ENCODE measurements around the gene PRICKLE3. TPM values are rescaled to one million over a fixed set of nuclear protein-coding genes. Genes with fewer than 3 reads are reported as not detected.

Gene PRICKLE3
- total and polyA plus RNA-seq, 8 donors, result 3.7 to 65.1 (median 7.1) TPM

DNA sequence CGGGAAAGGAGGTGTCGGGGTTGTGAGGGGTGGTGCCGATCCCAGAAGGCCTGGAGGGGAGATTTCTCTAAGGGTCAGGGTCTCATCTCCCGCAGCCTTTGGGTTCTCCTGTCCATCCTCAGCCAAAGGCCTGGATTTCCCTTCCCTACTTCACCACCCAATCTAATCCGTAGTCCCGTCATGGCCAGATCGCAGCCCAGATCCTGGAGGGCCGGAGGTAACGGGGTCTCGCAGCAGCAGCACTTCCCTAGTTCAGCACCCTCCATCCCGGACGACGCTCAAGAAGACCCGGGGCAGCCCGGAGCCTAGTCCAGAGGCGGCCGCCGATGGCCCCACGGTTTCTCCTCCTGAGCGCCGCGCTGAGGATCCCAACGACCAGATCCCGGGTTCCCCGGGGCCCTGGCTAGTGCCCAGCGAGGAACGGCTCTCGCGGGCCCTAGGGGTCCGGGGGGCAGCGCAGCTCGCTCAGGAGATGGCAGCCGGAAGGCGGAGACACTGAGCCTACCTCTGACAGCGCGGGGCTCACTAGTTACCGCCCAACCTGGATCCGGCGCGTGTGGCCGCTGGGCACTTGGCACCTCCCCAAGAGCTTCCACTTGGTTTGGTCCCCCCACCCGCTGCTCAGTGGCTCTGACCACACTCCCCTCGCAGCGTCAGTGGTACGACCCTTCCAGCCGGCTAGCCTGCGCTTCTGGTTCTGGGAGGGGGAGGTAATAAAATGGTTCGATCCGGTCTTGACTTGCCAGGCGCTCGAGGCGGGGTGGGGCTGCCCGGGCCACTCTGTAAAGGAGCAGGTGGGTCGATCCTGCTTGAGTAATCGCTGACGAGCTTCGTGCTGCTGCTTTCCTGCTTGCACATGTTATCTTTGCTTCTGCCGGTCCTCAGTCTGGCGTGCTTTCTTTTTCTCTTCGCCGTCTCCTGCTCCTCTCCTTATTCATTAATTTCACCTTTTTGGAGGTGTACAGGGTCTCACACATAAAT is 20.0 kb downstream of the PRICKLE3 start:
- no peaks in the 10 kb centered on the region for H3K27me3 ChIP-seq
- H3K9me3 ChIP-seq, result peaks cover 0 to 3% (median 0%) of the 10 kb centered on the region in 4 donors
- H3K36me3 ChIP-seq, result no peaks in the 10 kb centered on the region
- H3K27ac ChIP-seq, result peak overlapping the region; percentile 67 to 92 (median 91)
- peak; percentile 66 to 96 for DNase-seq
- TF ChIP-seq CTCF (IDR thresholded peaks at IDR 0.05) (no peak), POLR2AphosphoS5 (IDR thresholded peaks at IDR 0.05) (peak; percentile 4 to 32 (median 28))
- peaks cover 4 to 39% (median 26%) of the 10 kb centered on the region in 4 donors for H3K4me1 ChIP-seq
- 25 to 50% (median 44%) methylated on average over 15 to 61 of the region's 61 CpGs for WGBS, 5 donors
- intact Hi-C loops (cut with DNase I; ENCODE audit: low total_unique reads), result no loop called here
- H3K4me3 ChIP-seq, result peak overlapping the region; percentile 20 to 38 (median 35)

- H3K27me3 ChIP-seq, result no peaks in the 10 kb centered on the region
- TF ChIP-seq POLR2AphosphoS5 (IDR thresholded peaks at IDR 0.05) (no peak), EP300 (IDR thresholded peaks at IDR 0.05) (no peak), POLR2A (IDR thresholded peaks at IDR 0.05) (no peak), CTCF (IDR thresholded peaks at IDR 0.05) (no peak)
- no peak overlapping the region for H3K4me3 ChIP-seq
- H3K9me3 ChIP-seq, result no peaks in the 10 kb centered on the region
- peaks cover 4 to 39% (median 26%) of the 10 kb centered on the region in 4 donors for H3K4me1 ChIP-seq
- 81 to 89% (median 83%) methylated on average over 19 to 31 of the region's 31 CpGs for WGBS, 5 donors
- no peaks in the 10 kb centered on the region for H3K36me3 ChIP-seq
- peak overlapping the region; percentile 32 to 94 (median 92) for H3K27ac ChIP-seq
- DNase-seq, result no peak
- intact Hi-C loops (cut with DNase I; ENCODE audit: low total_unique reads), result no loop called here
These were observed 21.4 kb downstream of the PRICKLE3 start for GRCh38 chrX:49164589-49165360.

DNA sequence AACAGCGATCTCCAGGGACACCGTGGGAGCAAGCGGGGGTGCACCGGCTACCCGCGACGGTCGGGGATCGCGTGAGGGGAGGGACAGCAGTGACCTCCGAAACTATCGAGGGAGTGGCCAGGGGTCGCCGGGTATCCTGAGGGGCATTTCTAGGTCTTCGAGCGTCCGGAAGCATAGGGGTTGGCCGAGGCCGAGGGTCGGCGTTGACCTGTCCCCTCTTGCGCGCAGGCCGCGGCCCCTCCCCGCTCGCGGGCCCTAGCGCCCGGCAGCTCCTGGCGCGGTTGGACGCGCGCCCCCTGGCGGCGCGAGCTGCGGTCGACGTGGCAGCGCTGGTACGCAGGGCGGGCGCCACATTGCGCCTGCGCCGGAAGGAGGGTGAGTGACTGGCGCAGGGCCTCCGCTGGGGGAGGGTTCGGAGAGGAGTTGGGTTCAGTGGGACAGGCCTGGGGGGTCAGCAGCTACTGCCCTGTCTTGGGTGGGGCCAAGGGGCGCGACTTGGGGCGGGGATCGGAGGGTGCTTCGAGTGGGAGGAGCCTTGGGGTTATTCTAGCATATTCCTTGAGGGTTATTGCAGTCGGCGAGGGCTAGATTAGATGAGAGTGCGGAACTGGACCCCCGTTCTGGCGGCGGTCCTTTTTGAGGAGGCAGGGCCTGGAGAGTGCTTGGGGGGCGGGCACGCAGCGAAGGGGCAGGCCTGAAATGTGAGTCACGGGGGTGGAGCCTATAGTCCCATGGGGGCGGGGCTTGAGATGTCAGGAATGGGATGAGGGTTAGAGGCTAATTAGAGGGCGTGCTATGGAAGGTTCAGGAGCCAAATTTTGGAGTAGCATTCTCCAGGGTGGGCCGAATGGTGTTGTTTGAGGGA is 22.4 kb downstream of the PRICKLE3 start:
- TF ChIP-seq POLR2AphosphoS5 (IDR thresholded peaks at IDR 0.05) (peak; percentile 36 to 76 (median 40)), POLR2A (IDR thresholded peaks at IDR 0.05) (no peak), EP300 (IDR thresholded peaks at IDR 0.05) (no peak), CTCF (IDR thresholded peaks at IDR 0.05) (peak in 5 of 7 experiments; percentile 41 to 86 (median 72))
- Histone ChIP-seq H3K27me3 (no peaks in the 10 kb centered on the region), H3K36me3 (no peaks in the 10 kb centered on the region), H3K4me3 (peak overlapping the region; percentile 38 to 45 (median 42)), H3K4me1 (peaks cover 4 to 39% (median 26%) of the 10 kb centered on the region in 4 donors), H3K27ac (peak overlapping the region; percentile 90 to 94 (median 92)), H3K9me3 (no peaks in the 10 kb centered on the region)
- 0 to 39% (median 5%) methylated on average over 13 to 69 of the region's 69 CpGs for WGBS, 5 donors
- intact Hi-C loops (cut with DNase I; ENCODE audit: low total_unique reads), result no loop called here
- DNase-seq, result peak; percentile 86 to 95
